ENCODE data around the gene CHRM1. TPM values are rescaled to one million over a fixed set of nuclear protein-coding genes. Genes with fewer than 3 reads are reported as not detected.
A peak's percentile ranks its signal among the peaks of the same experiment; 100 is the strongest.
"Not testable (repeated sequence)": the region's sequence is repeated elsewhere in the genome, so short reads cannot be mapped to it uniquely, and the experiment has no call there.

CHRM1 gene
- 1.3 and 1.8 TPM in 2 replicates for polyA plus RNA-seq (2014; cell fraction: cytosol; rRNA removed)
- 0.53 and 1.0 TPM in 2 replicates for polyA plus RNA-seq (2014; cell fraction: nucleus; rRNA removed)

- no peak for DNase-seq (ENCODE audit: low spot score)
These were observed at the start of gene CHRM1 for GRCh38 chr11:62921201-62921572. CHRM1 (minus strand) TSS chr11:62921363; CDS start chr11:62911100, 10,263 bp downstream.

- no peak for DNase-seq (ENCODE audit: low spot score)
These were observed 44.4 kb upstream of the CHRM1 start for GRCh38 chr11:62965574-62965973.

- DNase-seq (ENCODE audit: low spot score): no peak
These were observed 41.2 kb upstream of the CHRM1 start for GRCh38 chr11:62962391-62962790.

GRCh38 chr11:62961017-62961570, 39.9 kb upstream of the CHRM1 start:
- DNase-seq (ENCODE audit: low spot score): no peak

GRCh38 chr11:62959422-62959980, 38.3 kb upstream of the CHRM1 start:
- no peak for DNase-seq (ENCODE audit: low spot score)

- no peak for DNase-seq (ENCODE audit: low spot score)
These were observed 37.6 kb upstream of the CHRM1 start for GRCh38 chr11:62958547-62959421.

GRCh38 chr11:62957147-62957546, 36.0 kb upstream of the CHRM1 start:
- no peak for DNase-seq (ENCODE audit: low spot score)

- no peak for DNase-seq (ENCODE audit: low spot score)
These were observed 33.3 kb upstream of the CHRM1 start for GRCh38 chr11:62954478-62954877.

- DNase-seq (ENCODE audit: low spot score): no peak
These were observed 32.6 kb upstream of the CHRM1 start for GRCh38 chr11:62953811-62954210.

GRCh38 chr11:62948765-62949320, 27.7 kb upstream of the CHRM1 start:
- DNase-seq (ENCODE audit: low spot score): no peak

GRCh38 chr11:62945538-62945937, 24.4 kb upstream of the CHRM1 start:
- DNase-seq (ENCODE audit: low spot score): not testable (repeated sequence)

GRCh38 chr11:62937528-62937927, 16.4 kb upstream of the CHRM1 start:
- not testable (repeated sequence) for DNase-seq (ENCODE audit: low spot score)

- DNase-seq (ENCODE audit: low spot score): no peak
These were observed 13.3 kb upstream of the CHRM1 start for GRCh38 chr11:62934496-62934785.

- no peak for DNase-seq (ENCODE audit: low spot score)
These were observed 12.8 kb upstream of the CHRM1 start for GRCh38 chr11:62933750-62934495.

GRCh38 chr11:62933285-62933684, 12.1 kb upstream of the CHRM1 start:
- DNase-seq (ENCODE audit: low spot score): no peak

GRCh38 chr11:62931499-62932278, 10.5 kb upstream of the CHRM1 start:
- no peak for DNase-seq (ENCODE audit: low spot score)

- DNase-seq (ENCODE audit: low spot score): no peak
These were observed 9.5 kb upstream of the CHRM1 start for GRCh38 chr11:62930666-62931065.

GRCh38 chr11:62930157-62930556, 9.0 kb upstream of the CHRM1 start:
- no peak for DNase-seq (ENCODE audit: low spot score)

- DNase-seq (ENCODE audit: low spot score): peak; percentile 99
These were observed 6.8 kb upstream of the CHRM1 start for GRCh38 chr11:62928011-62928410.

- no peak for DNase-seq (ENCODE audit: low spot score)
These were observed 5.7 kb upstream of the CHRM1 start for GRCh38 chr11:62926680-62927455.
